ENCODE results near the gene SLC6A4.

Gene SLC6A4

DNA sequence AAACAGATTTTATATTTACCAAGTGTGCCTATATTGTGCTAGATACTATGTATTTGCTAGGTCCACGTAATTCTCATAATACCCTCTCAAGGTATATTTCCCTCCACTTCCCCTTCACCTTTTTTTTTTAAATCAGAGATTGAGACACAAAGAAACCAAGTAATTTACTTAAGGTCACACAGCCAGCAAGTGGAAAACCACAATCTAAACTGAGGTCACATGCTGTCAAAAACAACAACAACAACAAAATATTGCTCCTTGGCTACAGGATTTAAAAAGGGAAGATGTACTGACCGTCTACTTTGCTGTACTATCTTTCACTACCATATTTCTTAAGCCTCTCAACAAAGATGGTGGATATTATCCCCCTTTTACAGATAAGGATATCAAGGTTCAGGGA lies 40.4 kb upstream of the SLC6A4 start:
- Histone ChIP-seq H3K79me2 (ENCODE audit: control insufficient read depth, low read length) (no peaks in the 10 kb centered on the region), H4K20me1 (ENCODE audit: control insufficient read depth, insufficient read depth, low read depth, low read length) (no peaks in the 10 kb centered on the region), H3K4me2 (ENCODE audit: low read length) (no peak overlapping the region), H3F3A (ENCODE audit: control insufficient read depth, insufficient read depth) (no peaks in the 10 kb centered on the region), H3K27me3 (ENCODE audit: control insufficient read depth, low read length) (no peaks in the 10 kb centered on the region), H3K9me2 (replicated peaks; ENCODE audit: control insufficient read depth, low read length) (no peaks in the 10 kb centered on the region), H3K9me3 (ENCODE audit: control insufficient read depth, insufficient read depth, low read length) (no peaks in the 10 kb centered on the region), H3K4me3 (ENCODE audit: low read length) (no peak overlapping the region), H3K27ac (ENCODE audit: low read depth, low read length) (no peak overlapping the region), H3K4me1 (ENCODE audit: control insufficient read depth, low read length) (no peaks in the 10 kb centered on the region), H3K36me3 (ENCODE audit: control insufficient read depth, low read length) (peaks cover 92% of the 10 kb centered on the region)
- TF ChIP-seq CTCF (IDR thresholded peaks at IDR 0.05; ENCODE audit: low read depth, low read length, poor library complexity, severe bottlenecking) (no peak), EZH2phosphoT487 (IDR thresholded peaks at IDR 0.05; ENCODE audit: borderline replicate concordance, low read length) (no peak)

DNA sequence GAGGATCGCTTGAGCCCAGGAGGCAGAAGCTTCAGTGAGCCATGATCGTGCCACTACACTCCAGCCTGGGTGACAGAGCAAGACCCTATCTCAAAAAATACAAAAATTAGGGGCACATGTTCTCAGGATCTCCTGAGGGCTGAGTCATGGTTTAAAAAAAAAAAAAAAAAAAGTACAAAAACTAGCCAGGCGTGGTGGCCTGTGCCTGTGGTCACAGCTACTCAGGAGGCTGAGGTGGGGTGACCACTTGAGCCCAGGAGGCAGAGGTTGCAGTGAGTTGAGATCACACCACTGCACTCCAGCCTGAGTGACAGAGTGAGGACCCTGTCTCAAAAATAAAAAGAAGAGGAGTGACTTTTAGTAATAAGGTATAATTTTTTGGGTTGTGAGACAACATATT lies 39.4 kb upstream of the SLC6A4 start:
- Histone ChIP-seq H3K4me3 (ENCODE audit: low read length) (no peak overlapping the region), H3F3A (ENCODE audit: control insufficient read depth, insufficient read depth) (no peaks in the 10 kb centered on the region), H3K27ac (ENCODE audit: low read depth, low read length) (no peak overlapping the region), H3K4me2 (ENCODE audit: low read length) (no peak overlapping the region), H3K27me3 (ENCODE audit: control insufficient read depth, low read length) (no peaks in the 10 kb centered on the region), H3K9me3 (ENCODE audit: control insufficient read depth, insufficient read depth, low read length) (no peaks in the 10 kb centered on the region), H3K9me2 (replicated peaks; ENCODE audit: control insufficient read depth, low read length) (no peaks in the 10 kb centered on the region), H4K20me1 (ENCODE audit: control insufficient read depth, insufficient read depth, low read depth, low read length) (no peaks in the 10 kb centered on the region), H3K79me2 (ENCODE audit: control insufficient read depth, low read length) (no peaks in the 10 kb centered on the region), H3K36me3 (ENCODE audit: control insufficient read depth, low read length) (peaks cover 91% of the 10 kb centered on the region), H3K4me1 (ENCODE audit: control insufficient read depth, low read length) (no peaks in the 10 kb centered on the region)
- TF ChIP-seq CTCF (IDR thresholded peaks at IDR 0.05; ENCODE audit: low read depth, low read length, poor library complexity, severe bottlenecking) (no peak), EZH2phosphoT487 (IDR thresholded peaks at IDR 0.05; ENCODE audit: borderline replicate concordance, low read length) (no peak)

DNA sequence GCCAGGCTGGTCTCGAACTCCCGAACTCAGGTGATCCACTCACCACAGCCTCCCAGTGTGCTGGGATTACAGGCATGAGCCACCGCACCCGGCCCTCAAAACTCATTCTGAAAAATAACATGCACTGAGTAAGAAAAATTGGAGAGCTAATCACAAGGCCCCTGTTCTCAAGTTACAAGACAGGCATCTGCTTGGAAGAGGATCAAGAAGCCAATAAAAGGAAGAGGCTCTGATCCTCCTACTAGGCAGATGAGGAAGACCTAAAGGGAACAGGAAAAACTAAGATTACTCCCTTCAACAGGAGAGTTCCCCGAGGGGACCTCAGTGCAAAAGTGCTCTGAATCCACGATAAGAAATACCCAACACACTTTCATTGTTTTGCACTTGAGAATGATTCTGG lies 37.9 kb upstream of the SLC6A4 start:
- Histone ChIP-seq H4K20me1 (ENCODE audit: control insufficient read depth, insufficient read depth, low read depth, low read length) (no peaks in the 10 kb centered on the region), H3K27ac (ENCODE audit: low read depth, low read length) (no peak overlapping the region), H3K36me3 (ENCODE audit: control insufficient read depth, low read length) (peaks cover 84% of the 10 kb centered on the region), H3K9me2 (replicated peaks; ENCODE audit: control insufficient read depth, low read length) (no peaks in the 10 kb centered on the region), H3K27me3 (ENCODE audit: control insufficient read depth, low read length) (no peaks in the 10 kb centered on the region), H3K4me2 (ENCODE audit: low read length) (no peak overlapping the region), H3K9me3 (ENCODE audit: control insufficient read depth, insufficient read depth, low read length) (no peaks in the 10 kb centered on the region), H3K4me1 (ENCODE audit: control insufficient read depth, low read length) (no peaks in the 10 kb centered on the region), H3K79me2 (ENCODE audit: control insufficient read depth, low read length) (no peaks in the 10 kb centered on the region), H3K4me3 (ENCODE audit: low read length) (no peak overlapping the region), H3F3A (ENCODE audit: control insufficient read depth, insufficient read depth) (no peaks in the 10 kb centered on the region)
- TF ChIP-seq CTCF (IDR thresholded peaks at IDR 0.05; ENCODE audit: low read depth, low read length, poor library complexity, severe bottlenecking), result no peak
- TF ChIP-seq EZH2phosphoT487 (IDR thresholded peaks at IDR 0.05; ENCODE audit: borderline replicate concordance, low read length), result no peak

- H3K79me2 ChIP-seq (ENCODE audit: control insufficient read depth, low read length), result no peaks in the 10 kb centered on the region
- TF ChIP-seq CTCF (IDR thresholded peaks at IDR 0.05; ENCODE audit: low read depth, low read length, poor library complexity, severe bottlenecking) (no peak), EZH2phosphoT487 (IDR thresholded peaks at IDR 0.05; ENCODE audit: borderline replicate concordance, low read length) (no peak)
- no peak overlapping the region for H3K4me3 ChIP-seq (ENCODE audit: low read length)
These were observed 35.6 kb upstream of the SLC6A4 start for GRCh38 chr17:30271102-30271501.

More at GRCh38 chr17:30271102-30271501, 35.6 kb upstream of the SLC6A4 start:
- no peaks in the 10 kb centered on the region for H3K27me3 ChIP-seq (ENCODE audit: control insufficient read depth, low read length)
- H3K36me3 ChIP-seq (ENCODE audit: control insufficient read depth, low read length), result peaks cover 86% of the 10 kb centered on the region
- H3K9me3 ChIP-seq (ENCODE audit: control insufficient read depth, insufficient read depth, low read length), result no peaks in the 10 kb centered on the region
- H4K20me1 ChIP-seq (ENCODE audit: control insufficient read depth, insufficient read depth, low read depth, low read length), result no peaks in the 10 kb centered on the region
- H3K4me2 ChIP-seq (ENCODE audit: low read length), result no peak overlapping the region
- no peaks in the 10 kb centered on the region for H3K9me2 ChIP-seq (replicated peaks; ENCODE audit: control insufficient read depth, low read length)
- H3F3A ChIP-seq (ENCODE audit: control insufficient read depth, insufficient read depth), result no peaks in the 10 kb centered on the region
- H3K27ac ChIP-seq (ENCODE audit: low read depth, low read length), result no peak overlapping the region
- no peaks in the 10 kb centered on the region for H3K4me1 ChIP-seq (ENCODE audit: control insufficient read depth, low read length)
